H1 (cell line): ENCODE measurements around the gene SPOPL.

Source experiments
- CBX5 ChIP-seq: fragments of 300-800, 300-1000 bp; sonication (generic); IDR thresholded peaks from 2 replicates; pipeline ENCODE4 v1.7.1; 2016; ENCODE audit warnings: antibody characterized with exemption, low read length, low read depth
- CTCF ChIP-seq, 3 experiments: IDR thresholded peaks; 1 replicate in 2 of 3; 2 replicates in 1 of 3; pipeline versions ENCODE4 v1.5.1 to v1.6.1; 2011; ENCODE audit warnings: low read length in 3 of 3, mild to moderate bottlenecking in 3 of 3, inconsistent platforms in 2 of 3, low read depth in 1 of 3, moderate library complexity in 1 of 3; ENCODE audit not compliant: insufficient read depth in 1 of 3; ENCODE audit errors: control extremely low read depth in 1 of 3
- EP300 ChIP-seq, 2 experiments: IDR thresholded peaks; 1 replicate in 1 of 2; 2 replicates in 1 of 2; pipeline ENCODE4 v1.6.1; 2011 to 2012; ENCODE audit warnings: low read depth in 2 of 2, low read length in 2 of 2, mild to moderate bottlenecking in 2 of 2, borderline replicate concordance in 1 of 2, inconsistent platforms in 1 of 2, moderate library complexity in 1 of 2
- POLR2A ChIP-seq, 2 experiments: IDR thresholded peaks; 1 replicate in 1 of 2; 2 replicates in 1 of 2; pipeline ENCODE4 v1.6.1; 2011; ENCODE audit warnings: low read depth in 2 of 2, low read length in 2 of 2, mild to moderate bottlenecking in 2 of 2; ENCODE audit errors: control extremely low read depth in 1 of 2
- RAD21 ChIP-seq, 2 experiments: IDR thresholded peaks in 1 of 2; conservative IDR thresholded peaks in 1 of 2; 2 replicates each; pipeline ENCODE4 v1.6.1; 2011; ENCODE audit warnings: low read depth in 2 of 2, low read length in 2 of 2, improper control_type of control experiment in 1 of 2, inconsistent platforms in 1 of 2, mild to moderate bottlenecking in 1 of 2, moderate library complexity in 1 of 2
- SP4 ChIP-seq: IDR thresholded peaks from 2 replicates; pipeline ENCODE4 v1.6.1; 2012; ENCODE audit warnings: low read length, inconsistent platforms
- SUZ12 ChIP-seq: fragments of 200-600 bp; sonication (generic); IDR thresholded peaks from 2 replicates; pipeline ENCODE4 v1.6.1; 2012; ENCODE audit warnings: mild to moderate bottlenecking, inconsistent platforms, low read length, moderate library complexity, mixed read lengths
- TAF1 ChIP-seq: IDR thresholded peaks from 2 replicates; pipeline ENCODE4 v1.6.1; 2011; ENCODE audit warnings: mild to moderate bottlenecking, low read depth, low read length
- USF2 ChIP-seq: IDR thresholded peaks from 2 replicates; pipeline ENCODE4 v1.6.1; 2011; ENCODE audit warnings: low read length, improper control_type of control experiment

- no peak for TF ChIP-seq CTCF (IDR thresholded peaks at IDR 0.05; ENCODE audit: control extremely low read depth in 1 of 3, insufficient read depth in 1 of 3, low read depth in 1 of 3, low read length in 3 of 3)
- no peak for TF ChIP-seq SUZ12
- TF ChIP-seq EP300 (IDR thresholded peaks at IDR 0.05; ENCODE audit: borderline replicate concordance in 1 of 2, low read depth in 2 of 2, low read length in 2 of 2) = no peak
- TF ChIP-seq RAD21 (IDR thresholded peaks at IDR 0.05 in 1 of 2, conservative IDR thresholded peaks at IDR 0.05 in 1 of 2; ENCODE audit: low read depth in 2 of 2, low read length in 2 of 2) = no peak
- TF ChIP-seq CBX5 = no peak
- no peak for TF ChIP-seq TAF1
- no peak for TF ChIP-seq POLR2A (IDR thresholded peaks at IDR 0.05; ENCODE audit: control extremely low read depth in 1 of 2, low read depth in 2 of 2, low read length in 2 of 2)
- TF ChIP-seq SP4 = no peak
- no peak for TF ChIP-seq USF2
Observed at GRCh38 chr2:138534791-138535190, 33.2 kb downstream of the SPOPL start.
